ENCODE measurements around the gene MED22.
A peak's percentile ranks its signal among the peaks of the same experiment; 100 is the strongest.
"Not testable (repeated sequence)": the region's sequence is repeated elsewhere in the genome, so short reads cannot be mapped to it uniquely, and the experiment has no call there.

The MED22 gene

DNA sequence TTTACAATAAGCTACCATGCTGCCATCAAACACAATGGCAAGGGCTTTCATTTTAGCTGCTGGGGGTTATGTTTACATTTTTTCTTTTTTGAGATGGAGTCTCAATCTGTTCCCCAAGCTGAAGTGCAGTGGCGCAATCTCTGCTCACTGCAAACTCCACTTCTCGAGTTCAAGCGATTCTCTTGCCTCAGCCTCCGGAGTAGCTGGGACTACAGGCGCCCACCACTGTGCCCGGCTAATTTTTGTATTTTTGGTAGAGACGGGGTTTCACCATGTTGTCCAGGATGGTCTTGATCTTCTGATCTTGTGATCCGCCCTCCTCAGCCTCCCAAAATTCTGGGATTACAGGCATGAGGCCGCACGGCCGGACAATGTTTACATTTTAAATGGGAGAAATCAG, 13.0 kb downstream of the MED22 start:
- not testable (repeated sequence) for ATAC-seq
- DNase-seq: peak; percentile 2

DNA sequence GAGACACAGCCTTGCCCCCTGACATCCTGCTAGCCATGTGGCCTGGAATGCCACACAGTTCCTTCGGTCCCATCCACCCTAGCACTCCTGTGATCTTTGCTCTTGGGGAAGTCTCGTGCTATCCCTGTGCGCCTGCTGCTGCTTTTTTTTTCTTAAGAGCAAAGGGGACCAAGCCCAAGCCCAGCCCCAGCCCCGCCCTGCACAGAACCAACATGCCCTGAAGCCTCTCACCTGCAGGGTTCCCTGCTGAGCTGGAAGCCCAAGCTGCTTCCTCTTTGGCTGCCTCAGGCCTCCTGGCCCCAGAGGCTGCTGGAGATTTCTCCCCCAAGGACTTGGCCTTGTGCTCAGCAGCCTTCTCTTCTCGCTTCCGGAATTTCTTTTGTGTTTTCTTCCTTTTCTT, 13.8 kb downstream of the MED22 start:
- DNase-seq (peak; percentile 4), ATAC-seq (no peak)

DNA sequence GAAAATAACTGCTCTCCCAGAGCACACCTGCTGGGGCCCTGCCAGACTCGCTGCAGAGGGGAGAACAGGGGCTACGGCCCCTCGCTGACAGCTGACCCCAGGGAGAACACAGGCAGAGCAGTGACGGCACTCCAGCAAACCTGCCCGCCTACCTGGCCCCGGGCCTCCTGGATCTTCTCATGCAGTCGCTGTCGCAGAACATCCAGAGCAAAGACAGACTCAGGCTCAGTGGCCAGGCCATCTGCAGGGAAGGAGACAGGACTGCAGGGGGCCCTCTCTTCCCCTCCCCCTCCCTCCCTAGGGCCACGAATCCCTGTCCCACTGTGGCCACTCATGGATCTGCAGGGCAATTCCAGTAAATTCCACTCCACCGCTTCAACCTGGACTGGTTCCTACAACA, 14.4 kb downstream of the MED22 start:
- DNase-seq: peak; percentile 6
- no peak for ATAC-seq

DNA sequence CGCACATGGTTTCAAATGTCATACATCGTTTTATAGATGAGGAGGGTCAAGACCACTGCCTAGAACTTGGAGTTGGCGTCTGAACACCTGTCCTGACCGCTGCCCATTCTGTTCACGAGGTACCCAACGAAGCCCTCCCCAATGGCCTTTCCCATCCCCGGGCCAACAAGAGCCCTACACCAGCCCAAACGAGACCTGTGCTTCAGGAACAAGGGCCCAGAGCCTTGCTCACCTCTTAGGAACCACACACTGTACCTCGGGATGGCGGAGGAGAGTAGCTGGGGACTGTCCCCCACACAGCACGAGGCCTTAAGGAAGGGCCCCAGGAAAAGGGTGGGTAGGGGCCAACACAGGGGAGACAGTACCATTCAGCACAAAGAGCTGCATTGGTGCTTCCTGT, 14.9 kb downstream of the MED22 start:
- no peak for ATAC-seq
- DNase-seq: peak; percentile 2

DNA sequence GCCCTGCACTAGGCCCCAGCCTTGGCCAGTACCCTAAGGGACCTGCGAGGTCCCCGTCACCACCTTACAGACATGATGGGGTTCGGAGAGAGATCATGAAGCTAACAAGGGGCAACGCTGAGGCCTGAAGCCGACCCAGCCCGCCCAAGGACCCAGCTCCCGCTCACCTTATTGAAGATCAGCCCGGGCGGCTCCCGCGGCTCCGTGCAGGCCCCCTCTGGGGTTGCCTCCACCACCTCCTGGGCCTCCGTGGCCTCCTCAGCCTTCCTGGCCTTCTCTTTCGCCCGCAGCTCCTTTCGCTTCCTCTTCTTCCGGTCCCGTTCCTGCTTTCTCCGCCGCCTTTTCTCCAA, 15.6 kb downstream of the MED22 start:
- DNase-seq: no peak
- no peak for ATAC-seq

DNA sequence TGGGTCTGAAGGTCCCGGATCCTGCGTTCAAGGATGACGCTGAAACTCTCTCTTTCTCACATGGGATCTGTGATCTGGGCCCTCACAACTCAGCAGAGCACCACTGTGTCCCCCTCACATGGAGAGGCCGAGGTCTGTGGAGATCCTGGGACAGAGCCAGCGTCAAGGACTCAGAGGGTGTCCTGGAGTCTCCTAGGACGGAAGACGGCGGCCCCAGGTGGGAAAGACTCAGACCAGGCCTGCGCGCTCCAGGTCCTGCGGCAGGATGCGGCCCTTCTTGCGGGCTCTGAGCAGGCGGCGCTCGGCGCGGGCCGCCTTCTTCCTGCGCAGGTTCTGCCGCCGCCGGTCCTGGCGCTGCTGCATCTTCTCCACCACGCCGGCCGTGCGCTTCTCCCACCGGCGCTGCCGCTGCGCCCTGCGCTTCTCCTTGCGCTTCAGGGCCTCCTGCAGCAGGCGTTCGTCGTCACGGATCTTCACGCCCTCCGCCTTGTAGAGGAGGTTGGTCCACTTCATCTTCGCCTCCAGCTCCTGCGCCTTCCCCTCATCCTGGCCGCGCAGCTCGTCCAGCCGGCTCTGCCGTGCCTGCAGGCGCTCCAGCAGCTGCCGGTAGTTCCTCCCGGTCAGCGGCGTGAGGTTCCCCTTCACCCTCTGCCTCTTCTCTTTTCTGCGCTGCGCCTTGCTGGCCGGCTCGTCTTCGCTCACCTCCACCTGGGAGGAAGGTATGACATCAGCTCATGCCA, 16.1 kb downstream of the MED22 start:
- ATAC-seq: no peak
- DNase-seq: no peak

DNA sequence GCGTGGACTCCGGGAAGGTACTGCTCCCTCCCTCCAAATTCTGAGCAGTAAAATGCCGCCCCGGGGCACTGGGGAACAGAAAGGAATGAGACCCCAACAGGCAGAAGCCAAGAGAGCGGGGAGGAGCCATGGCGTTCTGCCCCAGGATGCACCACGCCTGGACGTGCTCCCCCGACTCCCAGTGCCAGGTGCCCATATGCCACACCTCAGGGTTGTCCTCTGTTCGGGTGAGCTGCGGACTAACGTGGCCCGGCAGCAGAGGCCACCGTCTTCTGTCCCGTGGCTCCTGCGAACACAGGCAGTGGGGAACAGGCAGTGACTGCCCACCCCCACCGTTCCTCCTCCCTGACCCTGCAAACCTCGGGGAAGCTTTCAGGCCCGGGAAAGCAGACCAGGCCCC, 16.7 kb downstream of the MED22 start:
- DNase-seq (no peak), ATAC-seq (no peak)

DNA sequence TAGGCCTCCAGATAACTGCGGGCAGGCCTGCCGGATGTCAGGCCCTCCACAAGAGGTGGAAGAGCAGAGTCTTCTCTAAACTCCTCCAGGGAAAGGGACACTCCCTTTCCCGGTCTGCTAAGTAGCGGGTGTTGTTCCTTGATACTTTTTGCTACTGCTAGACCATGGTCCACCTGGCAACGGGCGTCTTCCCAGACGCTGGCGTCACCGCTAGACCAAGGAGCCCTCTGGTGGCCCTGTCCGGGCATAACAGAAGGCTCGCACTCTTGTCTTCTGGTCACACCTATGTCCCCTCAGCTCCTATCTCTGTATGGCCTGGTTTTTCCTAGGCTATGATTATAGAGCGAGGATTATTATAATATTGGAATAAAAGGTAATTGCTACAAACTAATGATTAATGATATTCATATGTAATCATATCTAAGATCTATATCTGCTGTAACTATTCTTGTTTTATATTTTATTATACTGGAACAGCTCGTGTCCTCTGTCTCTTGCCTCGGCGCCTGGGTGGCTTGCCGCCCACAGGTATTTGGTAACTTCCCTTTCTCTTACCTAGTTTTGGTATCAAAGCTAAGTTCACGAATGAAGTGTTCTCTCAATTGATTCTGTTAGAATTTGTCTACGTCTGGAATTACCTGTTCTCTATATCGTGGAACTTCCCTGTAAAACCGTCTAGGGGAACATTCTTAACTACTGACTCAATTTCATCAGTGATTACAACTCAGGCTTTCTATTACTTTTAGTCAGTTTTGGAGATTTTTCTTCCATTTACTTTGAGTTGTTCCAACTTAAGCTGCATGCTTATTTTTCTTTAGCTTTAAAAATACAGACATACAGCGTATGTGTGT, 18.4 kb downstream of the MED22 start:
- DNase-seq, ATAC-seq: not testable (repeated sequence)

DNA sequence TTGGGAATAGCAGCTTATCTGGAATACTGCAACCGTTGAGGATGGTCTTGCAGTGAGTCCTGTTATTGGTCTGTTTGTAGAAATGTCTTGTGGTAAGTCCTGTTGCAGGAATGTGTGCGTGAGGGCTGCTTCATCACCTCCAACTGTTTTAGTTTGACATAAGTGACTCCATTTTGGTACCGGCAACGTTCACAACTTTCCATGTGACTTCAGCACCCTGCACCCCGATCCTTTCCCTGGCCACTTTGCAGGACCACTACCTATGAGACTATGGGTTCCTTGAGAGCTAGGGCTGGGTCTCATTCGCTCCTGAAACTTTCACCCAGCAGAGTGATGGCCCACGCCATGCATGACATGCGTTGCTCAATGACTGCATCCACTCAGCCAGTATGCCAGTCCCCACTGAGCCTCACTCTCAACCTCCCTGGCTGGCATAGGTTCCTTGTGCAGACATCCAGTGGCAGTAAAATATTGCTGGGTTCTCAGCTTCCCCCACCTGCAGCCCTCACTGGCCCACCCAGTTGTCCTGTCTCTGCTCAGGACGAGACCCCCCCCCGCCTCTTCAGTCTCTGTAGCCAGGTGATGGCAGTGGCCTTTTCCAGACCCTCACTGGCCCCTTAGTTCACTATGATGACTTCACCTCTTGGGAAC, 20.0 kb downstream of the MED22 start:
- no peak for ATAC-seq

DNA sequence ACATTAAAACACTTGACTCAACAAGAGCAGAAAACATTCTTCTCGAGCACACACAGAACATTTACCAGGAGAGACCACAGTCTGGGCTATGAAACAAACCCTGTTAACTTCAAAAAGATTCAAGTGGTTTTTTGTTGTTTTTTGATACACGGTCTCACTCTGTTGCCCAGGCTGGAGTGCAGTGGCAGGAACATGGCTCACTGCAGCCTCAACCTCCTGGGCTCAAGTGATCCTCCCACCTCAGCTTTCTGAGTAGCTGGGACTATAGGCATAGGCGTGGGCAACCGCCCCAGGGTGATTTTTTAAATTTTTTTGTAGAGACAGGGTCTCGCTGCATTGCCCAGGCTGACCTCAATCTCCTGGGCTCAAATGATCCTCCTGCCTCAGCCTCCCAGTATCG, 20.9 kb downstream of the MED22 start:
- ATAC-seq: not testable (repeated sequence)

More for the DNA sequence above, 20.0 kb downstream of the MED22 start:
- no peak for DNase-seq

DNA sequence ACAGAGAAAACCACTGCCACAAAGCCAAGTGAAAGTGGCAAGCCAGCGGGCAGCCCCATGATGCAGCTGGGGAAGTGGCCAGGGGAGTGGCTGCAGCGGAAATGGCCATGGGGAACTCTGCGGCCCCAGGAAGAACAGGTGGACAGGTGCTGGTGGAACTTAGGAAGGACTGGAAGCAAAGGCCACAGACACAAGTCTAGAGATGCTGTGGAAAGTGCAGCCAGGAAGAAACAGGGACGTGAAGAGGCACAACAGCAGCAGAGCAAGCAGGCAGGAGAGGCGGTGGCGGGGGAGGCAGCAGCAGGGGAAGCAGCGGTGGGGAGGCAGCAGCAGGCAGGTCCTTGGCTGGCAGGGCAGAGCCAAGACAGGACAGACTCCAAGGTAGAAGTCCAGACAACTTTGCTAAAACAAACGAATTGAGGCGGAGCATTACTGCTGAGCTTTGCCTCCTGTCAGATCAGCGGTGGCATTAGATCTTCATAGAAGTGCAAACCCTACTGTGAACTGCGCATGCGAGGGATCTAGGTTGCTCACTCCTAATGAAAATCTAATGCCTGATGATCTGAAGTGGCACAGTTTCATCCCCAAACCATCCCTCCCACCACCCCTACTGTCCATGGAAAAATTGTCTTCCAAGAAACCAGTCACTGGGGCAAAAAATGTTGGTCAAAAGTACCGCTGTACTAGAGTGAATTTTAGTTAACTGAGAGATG, 23.8 kb downstream of the MED22 start:
- DNase-seq: no peak
- ATAC-seq: no peak

More for the DNA sequence above, 20.9 kb downstream of the MED22 start:
- DNase-seq: not testable (repeated sequence)

DNA sequence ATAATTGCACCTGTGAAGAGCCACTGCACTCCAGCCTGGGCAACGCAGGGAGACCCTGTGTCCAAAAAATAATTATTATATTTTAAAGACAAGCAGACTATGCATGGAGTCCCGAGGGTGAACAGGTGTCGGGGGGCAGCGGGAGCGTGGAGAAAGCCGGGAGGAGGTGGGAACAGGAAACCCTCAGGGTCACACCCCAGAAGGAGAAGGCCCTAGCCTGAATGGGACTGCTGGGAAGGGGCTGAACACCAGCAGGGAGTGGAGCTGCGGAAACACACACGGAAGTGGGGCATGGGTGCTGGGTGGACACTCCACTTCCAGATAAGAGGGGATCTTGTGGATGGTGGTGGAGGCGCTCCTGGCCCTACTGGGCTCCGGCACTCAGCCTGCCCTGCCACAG, 24.7 kb downstream of the MED22 start:
- DNase-seq: no peak

DNA sequence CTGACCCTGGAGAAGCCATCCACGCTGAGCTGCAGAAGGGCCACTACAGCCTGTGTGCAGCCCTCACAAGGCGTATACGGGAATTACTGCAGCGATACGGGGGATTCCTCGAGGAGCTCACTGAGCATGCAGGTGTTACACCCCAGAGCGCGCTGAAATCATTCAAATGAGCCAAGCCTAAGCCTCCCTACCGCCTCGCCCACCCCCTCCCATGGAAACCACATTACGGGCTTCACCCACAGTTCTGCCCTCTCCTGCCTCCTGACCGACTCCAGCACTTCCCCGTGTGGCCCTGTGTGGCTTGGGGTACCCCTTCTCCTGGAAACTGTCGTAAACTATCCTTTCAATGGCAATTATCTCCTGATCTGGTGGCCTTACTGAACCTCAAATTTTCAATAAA, 25.2 kb downstream of the MED22 start:
- DNase-seq (no peak), ATAC-seq (no peak)

More for the DNA sequence above, 24.7 kb downstream of the MED22 start:
- ATAC-seq: no peak

DNA sequence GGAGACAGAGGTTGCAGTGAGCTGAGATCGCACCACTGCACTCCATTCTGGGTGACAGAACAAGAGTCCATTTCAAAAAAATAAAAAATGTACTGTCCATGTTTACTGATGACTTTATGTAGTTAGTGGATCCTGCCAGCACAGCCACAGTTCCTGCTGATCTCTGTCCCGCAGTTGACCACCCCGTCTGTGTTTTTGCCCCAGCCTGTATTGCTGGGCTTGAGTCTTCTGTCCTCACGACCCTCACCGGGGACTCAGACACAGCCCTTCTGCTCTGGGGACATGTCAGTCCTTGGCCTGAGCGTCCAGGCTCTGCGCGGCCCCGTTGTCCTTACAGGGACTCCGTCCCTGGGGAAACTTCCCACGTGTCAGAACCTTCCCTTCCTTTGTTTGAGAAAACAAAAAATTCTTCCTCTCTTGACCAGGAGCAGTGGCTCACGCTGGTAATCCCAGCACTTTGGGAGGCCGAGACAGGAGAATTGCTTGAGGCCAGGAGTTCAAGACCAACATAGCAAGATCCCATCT, 26.5 kb downstream of the MED22 start:
- no peak for ATAC-seq

DNA sequence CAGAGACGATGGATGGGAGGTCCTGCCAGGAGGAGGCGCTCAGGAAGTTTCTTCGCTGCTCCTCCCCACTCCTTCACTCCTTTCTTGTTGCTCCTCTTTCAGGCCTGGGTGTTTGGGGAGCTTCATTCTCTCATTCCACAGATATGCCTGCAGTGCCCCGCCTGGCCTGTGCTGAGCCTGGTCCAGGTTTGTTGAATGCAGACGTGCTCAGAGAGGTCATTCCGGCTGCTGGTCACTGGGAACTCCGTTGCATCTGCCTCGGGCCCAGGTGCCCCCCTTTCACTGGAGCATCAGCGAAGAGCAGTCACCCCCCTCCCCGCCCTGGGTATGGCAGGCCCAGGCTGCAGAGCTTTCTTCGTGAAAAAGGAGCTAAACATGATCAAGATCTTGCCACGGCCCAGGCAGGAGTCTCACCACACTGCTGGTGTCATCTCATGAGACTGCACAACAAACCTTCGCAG, 27.5 kb downstream of the MED22 start:
- ATAC-seq (no peak), DNase-seq (no peak)

More for the DNA sequence above, 26.5 kb downstream of the MED22 start:
- no peak for DNase-seq

DNA sequence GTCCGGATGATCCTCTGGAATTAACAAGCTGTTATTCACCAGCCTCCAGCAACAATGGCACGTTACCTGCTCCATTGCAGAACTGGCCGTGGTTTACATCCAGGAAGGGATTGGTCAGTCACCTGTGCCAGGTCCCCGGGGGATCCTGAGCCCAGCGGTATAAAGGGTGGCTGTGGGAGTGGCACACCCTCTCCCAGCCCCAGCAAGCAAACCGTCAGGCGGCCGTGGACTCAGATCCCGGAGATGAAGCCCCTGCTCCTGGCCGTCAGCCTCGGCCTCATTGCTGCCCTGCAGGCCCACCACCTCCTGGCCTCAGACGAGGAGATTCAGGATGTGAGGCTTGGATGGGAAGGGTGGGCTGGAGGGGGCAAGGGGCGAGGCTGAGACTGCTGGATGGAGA, 30.4 kb downstream of the MED22 start:
- not testable (repeated sequence) for DNase-seq

DNA sequence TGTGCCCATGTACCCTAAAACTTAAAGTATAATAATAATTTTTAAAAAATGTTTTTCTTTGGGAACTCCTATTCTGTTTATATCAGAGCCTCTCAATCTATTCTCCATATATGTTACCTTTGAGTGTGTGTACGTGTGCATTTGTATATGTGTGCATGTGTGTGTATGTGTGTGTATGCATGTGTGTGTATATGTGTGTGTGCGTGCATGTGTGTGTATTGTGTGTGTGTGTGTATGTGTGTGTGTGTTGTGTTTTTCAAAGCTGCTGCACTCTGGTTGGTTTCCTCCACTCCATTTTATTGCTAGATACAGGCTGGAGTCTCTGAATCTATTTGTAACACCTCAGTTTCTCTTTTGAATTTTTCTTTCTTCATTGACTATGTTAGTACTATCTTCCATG, 31.9 kb downstream of the MED22 start:
- ATAC-seq: no peak

More for the DNA sequence above, 30.4 kb downstream of the MED22 start:
- not testable (repeated sequence) for ATAC-seq

DNA sequence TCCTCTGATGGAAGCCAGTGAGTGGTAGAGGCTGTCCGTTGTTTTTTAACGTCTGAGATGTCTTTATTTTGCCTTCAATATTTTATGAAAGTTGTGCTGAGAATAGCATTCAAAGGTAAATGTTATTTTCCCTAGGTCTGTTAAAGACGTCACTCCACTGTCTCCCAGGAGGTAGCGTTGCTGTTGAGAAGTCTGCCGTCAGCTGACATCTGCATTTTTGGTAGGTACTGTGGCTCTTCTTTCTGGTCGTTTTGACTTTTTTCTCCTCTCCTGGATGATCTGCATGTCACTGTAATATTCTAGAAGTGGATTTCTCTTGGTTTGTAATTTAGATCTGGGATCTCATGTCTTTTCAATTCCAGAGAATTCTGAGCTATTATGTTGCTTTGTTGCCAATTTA, 38.3 kb downstream of the MED22 start:
- ATAC-seq (no peak), DNase-seq (no peak)

More for the DNA sequence above, 31.9 kb downstream of the MED22 start:
- no peak for DNase-seq

DNA sequence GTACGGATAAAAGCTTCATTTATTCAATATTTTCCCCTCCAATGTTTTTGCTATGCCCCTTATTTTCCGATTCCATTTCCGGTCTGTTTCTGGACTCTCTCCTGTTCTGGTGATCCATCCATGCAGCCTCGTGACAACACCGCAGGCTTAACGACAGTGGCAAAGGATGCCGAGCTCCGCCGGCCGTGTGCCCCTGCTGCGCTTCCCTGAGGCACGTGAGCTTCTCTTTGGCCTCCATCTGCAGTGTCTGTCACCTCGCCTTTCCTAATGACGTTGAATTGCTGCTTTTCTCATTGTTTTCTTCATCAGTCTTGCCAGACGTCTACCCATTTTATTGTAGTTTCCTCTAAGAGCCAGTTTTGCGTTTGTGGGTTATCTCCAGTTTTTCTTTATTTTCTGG, 40.6 kb downstream of the MED22 start:
- no peak for ATAC-seq

DNA sequence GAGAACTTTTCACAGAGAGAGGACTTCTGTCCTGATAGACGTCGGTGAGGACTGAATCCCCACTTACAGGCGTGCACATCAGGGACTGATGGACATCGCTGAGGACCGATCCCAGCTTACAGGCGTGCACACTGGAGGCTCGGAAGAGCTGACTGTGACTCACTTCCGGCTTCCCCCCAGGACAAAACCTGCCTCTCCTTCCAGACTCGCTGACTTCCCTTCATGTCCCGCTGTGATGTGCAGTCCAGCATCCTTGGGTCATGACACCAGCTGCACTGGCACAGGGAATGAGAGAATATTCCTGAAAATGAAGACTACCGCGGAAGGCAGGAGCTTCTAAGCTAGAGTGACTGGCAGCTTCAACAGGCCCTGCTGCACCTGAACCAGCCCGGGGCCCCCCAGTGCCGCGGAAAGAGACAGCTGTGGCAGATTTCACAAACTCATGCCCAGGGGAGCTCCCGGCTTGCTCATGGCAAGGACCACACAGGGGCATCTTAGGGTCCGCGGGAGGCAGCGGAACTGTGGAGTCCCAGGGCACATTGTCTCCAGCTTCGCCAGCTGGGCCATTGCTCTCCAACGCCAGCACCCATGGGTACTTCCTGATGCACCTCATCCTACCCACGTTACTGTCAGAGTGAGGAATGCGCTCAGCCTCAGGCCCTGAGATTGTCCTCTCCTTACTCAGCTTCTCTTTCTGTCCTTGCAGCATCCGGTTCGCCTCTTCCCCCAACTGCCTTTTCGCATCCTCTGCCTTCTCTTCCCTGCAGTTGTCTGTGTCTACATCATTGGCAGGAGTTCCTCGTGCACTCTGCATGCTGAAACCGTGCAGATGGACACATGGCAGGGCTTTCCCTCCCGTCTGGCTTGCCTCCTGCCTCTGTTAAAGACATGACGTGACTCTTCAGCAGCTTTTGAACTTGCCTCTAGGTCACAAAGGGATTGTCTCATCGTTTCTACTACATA, 41.4 kb downstream of the MED22 start:
- no peak for ATAC-seq
- no peak for DNase-seq

More for the DNA sequence above, 40.6 kb downstream of the MED22 start:
- no peak for DNase-seq

DNA sequence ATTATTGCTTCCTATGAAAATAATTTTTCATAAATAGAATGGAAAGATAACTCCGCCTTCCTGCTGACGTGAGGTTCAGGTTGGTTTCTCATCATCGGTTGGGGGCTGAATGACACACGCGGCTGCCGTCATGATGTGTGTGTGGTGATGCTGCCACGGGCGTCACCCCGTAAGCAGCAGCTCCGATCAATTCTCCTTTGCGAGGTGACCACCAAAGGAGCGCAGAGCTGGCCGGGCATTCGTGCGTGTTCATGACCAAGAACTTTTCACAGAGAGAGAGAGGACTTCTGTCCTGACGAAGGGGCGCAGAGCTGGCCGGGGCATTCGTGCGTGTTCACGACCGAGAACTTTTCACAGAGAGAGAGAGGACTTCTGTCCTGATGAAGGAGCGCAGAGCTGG, 42.2 kb downstream of the MED22 start:
- ATAC-seq (no peak), DNase-seq (no peak)

Data from stimulated activated naive CD8-positive, alpha-beta T cell treated with anti-CD3 and anti-CD28 coated beads, Interleukin-15, Interleukin-2, amounts not matched to agents 100 U/mL and 50 U/mL, for 24 hours (primary cell).